ENCODE data around the gene DOCK3. TPM values are rescaled to one million over a fixed set of nuclear protein-coding genes. Genes with fewer than 3 reads are reported as not detected.
"Not testable (repeated sequence)": the region's sequence is repeated elsewhere in the genome, so short reads cannot be mapped to it uniquely, and the experiment has no call there.

Gene DOCK3
- total RNA-seq, 1 donor from 2014 or later, result 0.98 TPM

DNA sequence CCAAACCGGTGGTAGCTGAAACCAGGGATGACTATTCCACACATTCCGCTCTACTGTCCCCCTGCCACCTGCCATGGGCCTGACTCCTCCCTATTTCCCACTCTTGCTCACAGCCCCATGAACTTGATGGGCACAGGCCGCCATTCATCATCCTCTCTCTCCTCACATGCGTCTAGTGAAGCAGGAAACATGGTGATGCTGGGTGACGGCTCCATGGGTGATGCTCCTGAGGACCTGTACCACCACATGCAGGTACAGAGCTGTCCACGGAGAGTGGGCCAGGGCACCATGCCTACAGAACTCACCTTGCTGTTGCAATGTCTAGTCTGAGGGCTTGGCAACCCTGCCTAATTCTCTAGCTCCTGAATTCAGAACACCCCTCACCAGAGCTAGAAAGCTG lies 687.0 kb downstream of the DOCK3 start:
- no peak for DNase-seq (ENCODE audit: extremely low spot score in 2 of 2)
- H3K4me3 ChIP-seq, result no peak overlapping the region
- H3K27ac ChIP-seq, result no peak overlapping the region
- intact Hi-C loops (cut with DNase I), result no loop called here
- H3K36me3 ChIP-seq, result no peaks in the 10 kb centered on the region
- no peaks in the 10 kb centered on the region for H3K4me1 ChIP-seq
- TF ChIP-seq, protein P1, sequence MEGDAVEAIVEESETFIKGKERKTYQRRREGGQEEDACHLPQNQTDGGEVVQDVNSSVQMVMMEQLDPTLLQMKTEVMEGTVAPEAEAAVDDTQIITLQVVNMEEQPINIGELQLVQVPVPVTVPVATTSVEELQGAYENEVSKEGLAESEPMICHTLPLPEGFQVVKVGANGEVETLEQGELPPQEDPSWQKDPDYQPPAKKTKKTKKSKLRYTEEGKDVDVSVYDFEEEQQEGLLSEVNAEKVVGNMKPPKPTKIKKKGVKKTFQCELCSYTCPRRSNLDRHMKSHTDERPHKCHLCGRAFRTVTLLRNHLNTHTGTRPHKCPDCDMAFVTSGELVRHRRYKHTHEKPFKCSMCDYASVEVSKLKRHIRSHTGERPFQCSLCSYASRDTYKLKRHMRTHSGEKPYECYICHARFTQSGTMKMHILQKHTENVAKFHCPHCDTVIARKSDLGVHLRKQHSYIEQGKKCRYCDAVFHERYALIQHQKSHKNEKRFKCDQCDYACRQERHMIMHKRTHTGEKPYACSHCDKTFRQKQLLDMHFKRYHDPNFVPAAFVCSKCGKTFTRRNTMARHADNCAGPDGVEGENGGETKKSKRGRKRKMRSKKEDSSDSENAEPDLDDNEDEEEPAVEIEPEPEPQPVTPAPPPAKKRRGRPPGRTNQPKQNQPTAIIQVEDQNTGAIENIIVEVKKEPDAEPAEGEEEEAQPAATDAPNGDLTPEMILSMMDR (IDR thresholded peaks at IDR 0.05), result no peak
- TF ChIP-seq POLR2AphosphoS5 (IDR thresholded peaks at IDR 0.05; ENCODE audit: insufficient read depth in 1 of 2, low read depth in 1 of 2) (no peak), POLR2A (IDR thresholded peaks at IDR 0.05) (no peak)
- H3K9me3 ChIP-seq, result no peaks in the 10 kb centered on the region
- H3K27me3 ChIP-seq, result no peaks in the 10 kb centered on the region

DNA sequence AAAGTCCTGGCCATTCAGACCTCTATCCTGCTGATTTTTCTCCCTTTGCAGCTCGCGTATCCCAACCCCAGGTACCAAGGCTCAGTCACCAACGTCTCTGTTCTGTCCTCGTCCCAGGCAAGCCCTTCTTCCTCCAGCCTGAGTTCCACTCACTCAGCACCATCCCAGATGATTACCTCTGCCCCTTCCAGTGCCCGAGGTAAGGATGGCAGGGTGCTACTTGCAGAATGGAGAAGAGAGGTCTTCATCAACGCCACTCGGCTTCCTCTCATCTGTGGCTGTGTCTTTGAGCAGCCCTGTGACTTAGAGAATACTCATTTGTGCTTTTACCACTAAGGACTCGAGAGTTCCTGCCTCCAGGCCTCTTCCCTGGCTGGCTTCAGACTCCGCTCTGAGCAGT lies 687.7 kb downstream of the DOCK3 start:
- Histone ChIP-seq H3K4me3 (no peak overlapping the region), H3K36me3 (no peaks in the 10 kb centered on the region), H3K27ac (no peak overlapping the region), H3K27me3 (no peaks in the 10 kb centered on the region), H3K4me1 (no peaks in the 10 kb centered on the region), H3K9me3 (no peaks in the 10 kb centered on the region)
- intact Hi-C loops (cut with DNase I), result no loop called here
- TF ChIP-seq, protein P1 (IDR thresholded peaks at IDR 0.05), result no peak
- no peak for DNase-seq (ENCODE audit: extremely low spot score in 2 of 2)

DNA sequence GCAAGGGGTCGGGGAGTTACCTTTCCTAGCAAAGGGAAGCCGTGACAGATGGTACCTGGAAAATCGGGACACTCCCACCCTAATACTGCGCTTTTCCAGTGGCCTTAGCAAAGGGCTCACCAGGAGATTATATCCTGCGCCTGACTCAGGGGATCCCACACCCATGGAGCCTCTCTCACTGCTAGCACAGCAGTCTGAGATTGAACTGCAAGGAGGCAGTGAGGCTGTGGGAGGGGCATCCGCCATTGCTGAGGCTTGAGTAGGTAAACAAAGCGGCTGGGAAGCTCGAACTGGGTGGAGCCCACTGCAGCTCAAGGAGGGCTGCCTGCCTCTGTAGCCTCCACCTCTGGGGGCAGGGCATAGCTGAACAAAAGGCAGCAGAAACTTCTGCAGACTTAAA lies 693.5 kb downstream of the DOCK3 start:
- H3K27ac ChIP-seq; H3K4me1 ChIP-seq; H3K9me3 ChIP-seq; H3K27me3 ChIP-seq; H3K4me3 ChIP-seq; H3K36me3 ChIP-seq; DNase-seq (ENCODE audit: extremely low spot score in 2 of 2); intact Hi-C loops (cut with DNase I): not testable (repeated sequence)

DNA sequence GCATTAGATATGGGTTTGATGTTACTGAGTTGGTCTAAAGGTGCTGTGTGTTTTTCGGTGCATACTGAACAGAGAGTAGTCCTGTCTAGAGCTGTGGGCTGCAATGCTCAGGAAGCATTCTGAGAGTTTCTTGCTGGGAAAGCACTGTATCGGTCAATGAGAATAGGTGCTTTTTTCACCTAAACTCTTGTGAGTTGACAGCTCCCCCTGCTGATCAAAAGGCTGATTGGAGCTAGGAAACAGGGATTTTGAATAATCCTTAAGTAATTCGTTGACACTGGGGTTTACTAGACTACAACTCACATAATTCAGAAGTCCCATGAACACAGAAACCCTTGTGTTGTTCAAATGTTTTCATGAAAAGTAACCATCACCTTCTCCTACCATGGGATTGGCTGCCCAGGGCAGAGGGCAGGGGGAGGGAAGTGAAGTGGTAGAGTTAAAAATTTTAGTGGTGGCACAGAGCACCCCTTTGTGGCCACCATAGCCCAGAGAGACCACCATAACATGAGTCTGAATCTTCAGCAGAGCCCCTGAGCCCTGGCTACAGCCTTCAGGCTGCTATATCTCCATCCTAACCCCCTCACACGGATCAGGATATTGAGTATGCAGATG lies 697.3 kb downstream of the DOCK3 start:
- Histone ChIP-seq H3K4me1 (no peaks in the 10 kb centered on the region), H3K9me3 (no peaks in the 10 kb centered on the region), H3K4me3 (no peak overlapping the region), H3K36me3 (no peaks in the 10 kb centered on the region), H3K27ac (no peak overlapping the region), H3K27me3 (no peaks in the 10 kb centered on the region)
- TF ChIP-seq POLR2A (IDR thresholded peaks at IDR 0.05) (no peak), POLR2AphosphoS5 (IDR thresholded peaks at IDR 0.05; ENCODE audit: insufficient read depth in 1 of 2, low read depth in 1 of 2) (peak in 1 of 2 donors; percentile 11)
- TF ChIP-seq, protein P1 (IDR thresholded peaks at IDR 0.05), result peak; percentile 47 to 49 (median 48)
- intact Hi-C loops (cut with DNase I), result no loop called here
- no peak for DNase-seq (ENCODE audit: extremely low spot score in 2 of 2)

DNA sequence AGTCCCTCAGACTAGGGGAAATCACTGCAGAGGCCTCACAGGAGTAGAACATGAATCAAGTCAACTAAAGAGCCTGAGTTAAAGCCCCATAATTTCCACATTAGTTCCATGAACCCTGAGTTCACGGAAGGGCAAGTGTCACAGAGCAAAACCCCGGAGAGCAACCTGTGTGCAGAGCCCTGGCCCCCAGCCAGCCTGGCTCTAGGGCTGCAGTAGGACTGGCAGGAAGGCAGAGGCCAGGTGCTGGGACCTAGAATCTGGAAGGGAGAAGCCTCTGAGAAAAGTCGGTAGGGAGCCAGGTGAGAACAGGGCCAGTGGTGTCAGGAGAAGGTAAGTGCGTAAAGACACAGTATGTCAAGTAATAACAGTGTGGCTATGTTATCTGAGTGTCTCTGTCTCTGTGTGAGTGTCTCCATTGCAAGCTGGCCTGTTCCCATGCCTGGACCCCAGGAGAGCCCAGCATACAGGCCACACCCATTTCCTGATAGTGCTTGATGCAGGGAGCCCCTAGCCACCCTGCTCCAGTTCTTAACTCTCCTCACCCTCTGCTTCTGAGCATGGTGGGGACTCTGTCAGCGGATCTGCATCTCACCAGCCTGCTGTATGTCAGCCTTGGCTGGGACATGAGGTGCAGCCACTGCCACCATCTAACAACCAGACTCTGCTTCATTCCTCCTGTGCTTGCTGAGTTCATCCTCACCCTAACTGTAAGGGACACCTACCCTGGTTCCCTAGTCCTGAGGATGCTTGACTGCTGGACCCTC lies 699.1 kb downstream of the DOCK3 start:
- intact Hi-C loops (cut with DNase I), result no loop called here
- H3K27ac ChIP-seq, result no peak overlapping the region
- TF ChIP-seq POLR2AphosphoS5 (IDR thresholded peaks at IDR 0.05; ENCODE audit: insufficient read depth in 1 of 2, low read depth in 1 of 2) (no peak), POLR2A (IDR thresholded peaks at IDR 0.05) (no peak)
- TF ChIP-seq, protein P1 (IDR thresholded peaks at IDR 0.05), result no peak

More for the DNA sequence above, 699.1 kb downstream of the DOCK3 start:
- Histone ChIP-seq H3K36me3 (no peaks in the 10 kb centered on the region), H3K4me1 (no peaks in the 10 kb centered on the region), H3K4me3 (no peak overlapping the region), H3K27me3 (no peaks in the 10 kb centered on the region), H3K9me3 (no peaks in the 10 kb centered on the region)
- no peak for DNase-seq (ENCODE audit: extremely low spot score in 2 of 2)

Data from vagina (tissue), 2 donors.